Measurements from ENCODE around the gene ALG1.

- no peak for TF ChIP-seq CTCF (IDR thresholded peaks at IDR 0.05)
- no peak for TF ChIP-seq POLR2A (IDR thresholded peaks at IDR 0.05)
Measured at GRCh38 chr16:5108505-5109158, 37.0 kb downstream of the ALG1 start.

Measured in sigmoid colon (tissue), 3 donors.